ENCODE data around the gene DAAM2.

The DAAM2 gene

DNA sequence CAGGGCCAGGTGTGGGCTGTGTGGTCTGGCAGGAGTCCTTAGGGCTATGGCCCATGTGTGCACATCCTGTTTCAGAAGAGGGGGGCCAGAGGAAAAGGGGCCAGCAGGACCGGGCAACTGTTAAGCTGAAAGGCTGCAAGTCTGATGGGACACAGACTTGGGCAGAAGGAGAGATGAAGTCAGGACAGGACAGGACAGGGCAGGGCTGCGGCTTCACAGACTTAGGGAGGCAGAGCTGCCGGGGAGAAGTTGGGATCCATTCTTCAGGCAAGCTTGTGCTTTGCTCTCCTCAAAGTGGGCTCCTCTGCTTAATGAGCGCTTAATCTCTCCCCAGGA lies 113.4 kb downstream of the DAAM2 start:
- ChIA-PET POLR2A (no interaction called here), CTCF (interaction anchor here (1.9 to 2.0 kb wide), 2 partner anchors 10 to 12 kb away, joined by 4 to 7 read pairs; no protein-coding TSS in a partner anchor)
- DNase-seq (ENCODE audit: extremely low spot score): no peak
- TF ChIP-seq, protein P1, sequence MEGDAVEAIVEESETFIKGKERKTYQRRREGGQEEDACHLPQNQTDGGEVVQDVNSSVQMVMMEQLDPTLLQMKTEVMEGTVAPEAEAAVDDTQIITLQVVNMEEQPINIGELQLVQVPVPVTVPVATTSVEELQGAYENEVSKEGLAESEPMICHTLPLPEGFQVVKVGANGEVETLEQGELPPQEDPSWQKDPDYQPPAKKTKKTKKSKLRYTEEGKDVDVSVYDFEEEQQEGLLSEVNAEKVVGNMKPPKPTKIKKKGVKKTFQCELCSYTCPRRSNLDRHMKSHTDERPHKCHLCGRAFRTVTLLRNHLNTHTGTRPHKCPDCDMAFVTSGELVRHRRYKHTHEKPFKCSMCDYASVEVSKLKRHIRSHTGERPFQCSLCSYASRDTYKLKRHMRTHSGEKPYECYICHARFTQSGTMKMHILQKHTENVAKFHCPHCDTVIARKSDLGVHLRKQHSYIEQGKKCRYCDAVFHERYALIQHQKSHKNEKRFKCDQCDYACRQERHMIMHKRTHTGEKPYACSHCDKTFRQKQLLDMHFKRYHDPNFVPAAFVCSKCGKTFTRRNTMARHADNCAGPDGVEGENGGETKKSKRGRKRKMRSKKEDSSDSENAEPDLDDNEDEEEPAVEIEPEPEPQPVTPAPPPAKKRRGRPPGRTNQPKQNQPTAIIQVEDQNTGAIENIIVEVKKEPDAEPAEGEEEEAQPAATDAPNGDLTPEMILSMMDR (IDR thresholded peaks at IDR 0.05; ENCODE audit: control extremely low read depth, extremely low read depth, low read depth, missing control alignments): no peak

DNA sequence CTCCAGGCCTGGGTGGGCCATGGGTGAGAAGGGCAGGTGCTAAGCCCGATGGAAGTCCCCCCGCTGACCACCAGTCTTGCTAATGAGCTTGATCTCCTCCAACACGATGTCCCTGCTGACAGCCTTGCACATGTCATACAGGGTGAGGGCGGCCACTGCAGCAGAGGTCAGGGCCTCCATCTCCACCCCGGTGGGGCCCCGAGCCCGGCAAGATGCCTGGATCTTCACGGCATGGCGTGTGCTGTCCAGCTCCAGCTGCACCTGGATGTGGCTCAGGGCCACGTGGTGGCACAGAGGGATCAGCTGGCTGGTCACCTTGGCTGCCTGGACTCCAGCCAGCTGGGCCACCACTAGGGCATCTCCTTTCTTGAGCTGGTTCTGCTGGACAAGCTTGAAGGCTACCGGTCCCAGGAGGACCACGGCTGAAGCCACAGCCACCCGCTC lies 114.2 kb downstream of the DAAM2 start:
- no peak for DNase-seq (ENCODE audit: extremely low spot score)
- ChIA-PET CTCF (interaction anchor here (2.0 kb wide), 1 partner anchor 13 kb away, joined by 7 read pairs; no protein-coding TSS in a partner anchor), POLR2A (no interaction called here)
- TF ChIP-seq, protein P1 (IDR thresholded peaks at IDR 0.05; ENCODE audit: control extremely low read depth, extremely low read depth, low read depth, missing control alignments): no peak

DNA sequence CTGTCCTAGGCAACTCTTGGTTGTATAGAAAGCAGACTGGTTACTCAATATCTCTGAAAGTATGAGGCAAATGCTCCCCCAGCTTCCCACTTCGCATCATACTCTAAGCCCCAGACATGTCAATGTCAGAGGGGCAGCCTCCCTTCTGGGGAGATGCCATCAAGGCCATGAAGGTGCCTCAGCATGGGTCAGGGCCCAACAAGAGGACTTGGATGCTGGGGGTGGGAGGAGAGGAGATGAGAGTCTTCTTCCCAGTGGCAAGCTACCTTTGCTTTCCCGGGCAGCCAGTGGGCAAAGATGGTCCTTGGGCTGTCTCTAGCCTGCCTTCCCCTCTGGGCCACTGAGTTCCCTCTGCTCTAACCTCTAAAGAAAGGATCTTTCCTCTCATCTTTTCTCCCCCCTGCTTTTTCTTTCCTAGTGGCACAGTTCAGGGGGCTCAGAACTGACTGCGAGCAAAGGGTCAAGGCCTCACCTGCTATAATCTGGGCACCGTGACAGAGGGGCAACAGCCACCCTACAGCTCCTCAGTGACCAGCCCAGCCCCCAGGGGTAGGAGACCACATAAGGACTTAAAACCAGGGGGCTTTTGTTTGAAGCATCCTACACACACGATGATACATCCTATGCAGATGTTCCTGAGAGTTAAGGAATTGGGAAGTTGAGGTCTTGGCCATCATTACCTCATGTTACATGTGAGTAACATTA lies 115.8 kb downstream of the DAAM2 start:
- no peak for DNase-seq (ENCODE audit: extremely low spot score)
- TF ChIP-seq, protein P1 (IDR thresholded peaks at IDR 0.05; ENCODE audit: control extremely low read depth, extremely low read depth, low read depth, missing control alignments): no peak
- POLR2A ChIA-PET: no interaction called here
- CTCF ChIA-PET: no interaction called here

DNA sequence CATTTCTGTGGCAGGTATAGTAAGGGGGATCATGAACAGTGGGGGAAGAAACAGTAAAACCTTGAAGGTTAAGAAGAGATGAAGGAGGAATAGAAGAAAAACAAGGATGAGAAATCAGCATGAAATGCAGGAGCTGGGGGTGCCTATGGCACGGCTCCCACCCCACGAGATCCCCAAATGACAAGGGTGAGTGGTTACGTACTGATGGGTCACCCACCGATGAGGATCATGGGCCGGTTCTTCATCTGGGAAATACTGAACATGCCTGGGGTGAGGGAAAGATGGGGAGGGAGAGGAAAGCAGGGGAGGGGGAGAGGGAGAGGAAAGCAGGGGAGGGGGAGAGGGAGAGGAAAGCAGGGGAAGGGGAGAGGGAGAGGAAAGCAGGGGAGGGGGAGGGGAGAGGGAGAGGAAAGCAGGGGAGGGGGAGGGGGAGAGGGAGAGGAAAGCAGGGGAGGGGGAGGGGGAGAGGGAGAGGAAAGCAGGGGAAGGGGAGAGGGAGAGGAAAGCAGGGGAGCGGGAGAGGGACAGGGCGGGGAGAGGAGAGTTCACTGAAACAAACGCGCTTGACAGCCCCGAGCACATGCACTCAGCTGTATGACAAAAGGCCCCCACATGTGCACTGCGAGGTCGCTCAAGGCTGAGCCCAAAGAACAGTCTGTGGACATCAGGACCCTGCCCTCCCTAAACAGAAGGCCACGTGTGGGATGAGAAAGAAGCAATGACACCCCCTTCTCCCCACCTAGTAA lies 116.8 kb downstream of the DAAM2 start:
- POLR2A ChIA-PET: no interaction called here
- TF ChIP-seq, protein P1 (IDR thresholded peaks at IDR 0.05; ENCODE audit: control extremely low read depth, extremely low read depth, low read depth, missing control alignments): no peak
- CTCF ChIA-PET: no interaction called here
- no peak for DNase-seq (ENCODE audit: extremely low spot score)

DNA sequence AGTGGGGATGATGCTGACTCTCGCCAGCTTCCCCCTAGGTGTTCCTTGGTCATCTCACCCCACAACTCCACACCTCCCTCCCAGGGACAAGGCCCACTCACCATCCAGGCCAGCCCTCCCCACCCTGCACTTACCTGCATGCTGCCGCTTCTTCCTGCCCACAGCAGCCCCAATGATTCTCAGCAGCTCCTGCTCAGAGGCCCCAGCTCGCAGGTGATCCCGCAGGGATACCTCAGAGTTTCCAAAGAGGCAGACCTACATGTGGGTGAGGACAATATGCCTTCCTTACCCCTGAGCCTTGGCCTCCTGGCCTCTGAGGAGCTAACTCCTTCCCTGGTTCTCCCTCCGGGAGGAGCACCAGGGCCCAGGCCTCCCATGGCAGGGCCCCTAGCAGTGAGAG lies 117.5 kb downstream of the DAAM2 start:
- TF ChIP-seq, protein P1 (IDR thresholded peaks at IDR 0.05; ENCODE audit: control extremely low read depth, extremely low read depth, low read depth, missing control alignments): no peak
- DNase-seq (ENCODE audit: extremely low spot score): no peak
- ChIA-PET CTCF (interaction anchor here (0.7 to 1.1 kb wide), 2 partner anchors 16 to 43 kb away, joined by 3 read pairs; no protein-coding TSS in a partner anchor), POLR2A (no interaction called here)

DNA sequence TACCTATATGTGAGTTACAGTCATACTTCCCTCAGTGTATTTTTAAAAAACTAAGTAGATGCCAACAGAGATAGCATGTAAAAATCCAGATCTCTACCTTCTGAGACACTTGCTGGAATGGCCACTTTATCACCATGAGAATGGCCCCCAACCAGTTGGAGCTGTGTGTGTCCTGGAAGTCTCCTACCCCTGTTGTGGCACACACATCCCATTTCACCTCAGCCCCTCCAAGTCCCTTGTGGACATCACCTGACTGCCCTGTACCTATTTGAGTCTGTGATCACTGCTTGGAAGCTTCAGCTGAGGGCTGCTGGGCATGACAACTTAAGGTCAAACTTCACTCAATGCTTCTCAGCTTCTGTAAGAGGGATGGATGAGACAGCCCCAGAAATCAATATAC lies 118.0 kb downstream of the DAAM2 start:
- CTCF ChIA-PET: interaction anchor here (0.7 to 1.1 kb wide), 2 partner anchors 17 to 44 kb away, joined by 3 read pairs; no protein-coding TSS in a partner anchor
- TF ChIP-seq, protein P1 (IDR thresholded peaks at IDR 0.05; ENCODE audit: control extremely low read depth, extremely low read depth, low read depth, missing control alignments): no peak
- no peak for DNase-seq (ENCODE audit: extremely low spot score)
- POLR2A ChIA-PET: no interaction called here

Measured in GM10248 (cell line).